Mesendoderm (in vitro differentiated cells): Measurements from ENCODE around the gene FAM8A1. TPM values are rescaled to one million over a fixed set of nuclear protein-coding genes. Genes with fewer than 3 reads are reported as not detected.

ENCODE experiments used
- DNase-seq: peaks from one replicate; pipeline ENCODE4 v3.0.0; 2013
- H2AK5ac ChIP-seq: 2 replicates; pipeline ENCODE4 v1.6.1; 2013; ENCODE audit warnings: low read length, inconsistent platforms
- H2BK120ac ChIP-seq: 2 replicates; pipeline ENCODE4 v1.6.1; 2013; ENCODE audit warnings: low read depth, mild to moderate bottlenecking, low read length, moderate library complexity, mixed read lengths
- H2BK15ac ChIP-seq: replicated peaks from 2 replicates; pipeline ENCODE4 v1.6.1; 2013; ENCODE audit warnings: low read depth, mild to moderate bottlenecking, moderate library complexity
- H2BK5ac ChIP-seq: 2 replicates; pipeline ENCODE4 v1.6.1; 2013; ENCODE audit warnings: low read length, inconsistent platforms
- H3K18ac ChIP-seq: 2 replicates; pipeline ENCODE4 v1.6.1; 2013; ENCODE audit warnings: mild to moderate bottlenecking, low read length, mixed read lengths
- H3K23ac ChIP-seq: one replicate; pipeline ENCODE4 v1.6.1; 2013; ENCODE audit warnings: low read length
- H3K27ac ChIP-seq: 2 replicates; pipeline ENCODE4 v1.5.1; 2013; ENCODE audit warnings: low read depth, mild to moderate bottlenecking, inconsistent platforms, low read length, moderate library complexity
- H3K27me3 ChIP-seq: 2 replicates; pipeline ENCODE4 v1.6.1; 2013; ENCODE audit warnings: low read length, control low read depth, mild to moderate bottlenecking, inconsistent platforms; ENCODE audit not compliant: insufficient read depth, poor library complexity
- H3K36me3 ChIP-seq: 2 replicates; pipeline ENCODE4 v1.6.1; 2013; ENCODE audit warnings: low read length, inconsistent platforms; ENCODE audit not compliant: control insufficient read depth, insufficient read depth
- H3K4ac ChIP-seq: one replicate; pipeline ENCODE4 v1.6.1; 2013; ENCODE audit warnings: low read depth, mild to moderate bottlenecking, low read length, moderate library complexity
- H3K4me1 ChIP-seq: 2 replicates; pipeline ENCODE4 v1.6.1; 2013; ENCODE audit warnings: low read depth, low read length, inconsistent platforms; ENCODE audit not compliant: control insufficient read depth
- H3K4me2 ChIP-seq: 2 replicates; pipeline ENCODE4 v1.6.1; 2013; ENCODE audit warnings: low read length
- H3K4me3 ChIP-seq: 2 replicates; pipeline ENCODE4 v1.5.1; 2013; ENCODE audit warnings: mild to moderate bottlenecking, low read length
- H3K56ac ChIP-seq: one replicate; pipeline ENCODE4 v1.6.1; 2013; ENCODE audit warnings: low read length
- H3K79me1 ChIP-seq: 2 replicates; pipeline ENCODE4 v1.6.1; 2013; ENCODE audit warnings: low read length, inconsistent platforms
- H3K79me2 ChIP-seq: 2 replicates; pipeline ENCODE4 v1.6.1; 2013; ENCODE audit warnings: mild to moderate bottlenecking, low read length; ENCODE audit not compliant: control insufficient read depth, insufficient read depth
- H3K9ac ChIP-seq: 2 replicates; pipeline ENCODE4 v1.6.1; 2013; ENCODE audit warnings: low read length, inconsistent platforms
- H4K5ac ChIP-seq: one replicate; pipeline ENCODE4 v1.6.1; 2013; ENCODE audit warnings: low read length
- H4K8ac ChIP-seq: one replicate; pipeline ENCODE4 v1.6.1; 2013; ENCODE audit warnings: low read depth, mild to moderate bottlenecking, control low read depth, low read length, moderate library complexity
- WGBS: extraction: QIAGEN DNeasy Blood & Tissue Kit; methylation state at CpG from one replicate; pipeline ENCODE4 v1.1.7; 2013; ENCODE audit warnings: low lambda C conversion rate, missing lambda C conversion rate; ENCODE audit not compliant: insufficient coverage; ENCODE audit errors: extremely low coverage; 5-methylcytosine and 5-hydroxymethylcytosine counted together
- polyA plus RNA-seq, 2 experiments: library from polyadenylated mRNA; stranded (reverse); fragments of 200-250 nt; gene quantifications; one replicate each; pipeline ENCODE4 v1.2.3, GENCODE V29; 2013

The FAM8A1 gene
- 6.2 TPM for polyA plus RNA-seq (2013, experiment 1 of 2)
- polyA plus RNA-seq (2013, experiment 2 of 2): 6.5 TPM

GRCh38 chr6:17599877-17600526 lies at the start of gene FAM8A1:
Gene FAM8A1, plus strand, starts transcription at chr6:17600302. Its CDS starts 108 bp downstream, at chr6:17600410.
- Histone ChIP-seq H3K4me3 (peak within 1 kb of the TSS; percentile 80), H3K27me3 (no peaks in the 10 kb centered on the region), H3K79me1 (peaks cover 1% of the 10 kb centered on the region), H3K27ac (peak within 1 kb of the TSS; percentile 77), H3K36me3 (no peaks in the 10 kb centered on the region), H2BK5ac (no peak within 1 kb of the TSS), H3K4me2 (peak within 1 kb of the TSS; percentile 96), H3K56ac (peak within 1 kb of the TSS; percentile 87), H3K18ac (peak within 1 kb of the TSS; percentile 78), H2BK15ac (no peak within 1 kb of the TSS), H3K23ac (no peak within 1 kb of the TSS), H3K4me1 (no peaks in the 10 kb centered on the region), H3K4ac (peak within 1 kb of the TSS; percentile 84), H3K9ac (peak within 1 kb of the TSS; percentile 87), H2AK5ac (no peak within 1 kb of the TSS), H2BK120ac (peak within 1 kb of the TSS; percentile 31), H3K79me2 (no peaks in the 10 kb centered on the region), H4K8ac (peak within 1 kb of the TSS; percentile 97), H4K5ac (no peak within 1 kb of the TSS)
- peak; percentile 98 for DNase-seq
- no CpG with 5 or more reads among the region's 42 CpGs for WGBS

- WGBS: no CpG with 5 or more reads among the region's 9 CpGs
- Histone ChIP-seq H3K18ac (no peak overlapping the region), H3K36me3 (no peaks in the 10 kb centered on the region), H3K27ac (no peak overlapping the region), H3K79me2 (no peaks in the 10 kb centered on the region), H2BK15ac (no peak overlapping the region), H4K5ac (no peak overlapping the region), H3K4me3 (no peak overlapping the region), H3K4ac (no peak overlapping the region), H3K4me2 (no peak overlapping the region), H3K56ac (no peak overlapping the region), H3K4me1 (no peaks in the 10 kb centered on the region), H3K27me3 (no peaks in the 10 kb centered on the region), H2BK120ac (no peak overlapping the region), H3K23ac (no peak overlapping the region), H4K8ac (no peak overlapping the region), H2BK5ac (no peak overlapping the region), H3K79me1 (no peaks in the 10 kb centered on the region), H3K9ac (no peak overlapping the region), H2AK5ac (no peak overlapping the region)
- no peak for DNase-seq
These were observed 48.6 kb upstream of the FAM8A1 start for GRCh38 chr6:17551383-17551958.

- Histone ChIP-seq H2AK5ac (no peak overlapping the region), H3K4me3 (no peak overlapping the region), H3K4me1 (no peaks in the 10 kb centered on the region), H4K5ac (no peak overlapping the region), H2BK15ac (no peak overlapping the region), H3K27ac (no peak overlapping the region), H3K79me2 (no peaks in the 10 kb centered on the region), H3K56ac (no peak overlapping the region), H3K9ac (no peak overlapping the region), H3K27me3 (no peaks in the 10 kb centered on the region), H4K8ac (no peak overlapping the region), H3K4ac (no peak overlapping the region), H3K79me1 (no peaks in the 10 kb centered on the region), H3K18ac (no peak overlapping the region), H3K23ac (no peak overlapping the region), H2BK120ac (no peak overlapping the region), H3K4me2 (no peak overlapping the region), H2BK5ac (no peak overlapping the region), H3K36me3 (no peaks in the 10 kb centered on the region)
- WGBS: no CpG with 5 or more reads among the region's 3 CpGs
- DNase-seq: no peak
These were observed 47.2 kb upstream of the FAM8A1 start for GRCh38 chr6:17552861-17553260.

- Histone ChIP-seq H3K4me2 (no peak overlapping the region), H2BK120ac (no peak overlapping the region), H4K8ac (no peak overlapping the region), H3K27me3 (no peaks in the 10 kb centered on the region), H3K27ac (no peak overlapping the region), H3K79me2 (no peaks in the 10 kb centered on the region), H3K4me3 (no peak overlapping the region), H3K56ac (no peak overlapping the region), H3K9ac (no peak overlapping the region), H3K23ac (no peak overlapping the region), H4K5ac (no peak overlapping the region), H2BK15ac (no peak overlapping the region), H3K4ac (no peak overlapping the region), H3K79me1 (no peaks in the 10 kb centered on the region), H3K36me3 (no peaks in the 10 kb centered on the region), H2AK5ac (no peak overlapping the region), H3K4me1 (no peaks in the 10 kb centered on the region), H2BK5ac (no peak overlapping the region), H3K18ac (no peak overlapping the region)
- no peak for DNase-seq
- no CpG with 5 or more reads among the region's 4 CpGs for WGBS
These were observed 44.1 kb upstream of the FAM8A1 start for GRCh38 chr6:17556014-17556413.

GRCh38 chr6:17562636-17563035 lies 37.5 kb upstream of the FAM8A1 start:
- Histone ChIP-seq H3K79me1 (no peaks in the 10 kb centered on the region), H3K4me3 (no peak overlapping the region), H3K27ac (no peak overlapping the region)

More at GRCh38 chr6:17562636-17563035, 37.5 kb upstream of the FAM8A1 start:
- H3K4ac ChIP-seq: no peak overlapping the region
- H4K5ac ChIP-seq: no peak overlapping the region
- H3K79me2 ChIP-seq: no peaks in the 10 kb centered on the region
- WGBS: no CpG with 5 or more reads among the region's 3 CpGs
- peak; percentile 30 for DNase-seq
- no peak overlapping the region for H3K9ac ChIP-seq
- no peak overlapping the region for H3K18ac ChIP-seq
- no peak overlapping the region for H3K56ac ChIP-seq
- no peaks in the 10 kb centered on the region for H3K36me3 ChIP-seq
- no peak overlapping the region for H2BK15ac ChIP-seq
- no peak overlapping the region for H2BK120ac ChIP-seq
- H4K8ac ChIP-seq: no peak overlapping the region
- H3K4me1 ChIP-seq: no peaks in the 10 kb centered on the region
- H2AK5ac ChIP-seq: no peak overlapping the region
- no peak overlapping the region for H2BK5ac ChIP-seq
- H3K23ac ChIP-seq: no peak overlapping the region
- no peaks in the 10 kb centered on the region for H3K27me3 ChIP-seq
- H3K4me2 ChIP-seq: no peak overlapping the region
